ENCODE data around the gene SETD5. TPM values are rescaled to one million over a fixed set of nuclear protein-coding genes. Genes with fewer than 3 reads are reported as not detected.

SETD5 gene
- total RNA-seq, 3 donors from 2014 or later (not counting 1 experiment from before 2014, with no cell fraction given), result 106 to 154 (median 140) TPM

DNA sequence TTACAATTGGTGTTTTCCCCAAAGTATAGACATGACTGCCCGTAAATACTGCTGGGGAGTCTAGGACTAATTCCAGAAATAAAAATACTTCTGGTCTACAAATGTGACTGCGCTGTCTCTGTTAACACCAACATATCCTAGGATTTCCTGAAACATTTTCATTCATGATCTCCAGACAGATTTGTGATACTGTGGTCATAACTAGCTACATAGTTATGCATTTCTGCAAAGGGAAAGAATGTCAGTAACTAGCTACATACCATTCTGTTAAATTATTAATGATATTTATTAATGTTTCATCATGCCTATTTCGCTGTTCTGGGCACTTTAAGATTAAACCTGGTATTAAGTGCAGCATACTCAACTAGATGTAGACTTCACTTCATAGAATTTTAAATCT lies 33.3 kb downstream of the SETD5 start:
- DNase-seq (no peak), ATAC-seq (no peak)
- Histone ChIP-seq H3K9me3 (ENCODE audit: control insufficient read depth, insufficient read depth, low read length) (no peaks in the 10 kb centered on the region), H3K36me3 (ENCODE audit: control insufficient read depth, insufficient read depth, low read length) (peaks cover 88% of the 10 kb centered on the region), H3K27me3 (ENCODE audit: control insufficient read depth, insufficient read depth, low read length) (no peaks in the 10 kb centered on the region), H3K27ac (ENCODE audit: low read length) (no peak overlapping the region), H3K4me3 (ENCODE audit: low read length) (no peak overlapping the region), H3K4me1 (ENCODE audit: control insufficient read depth, insufficient read depth, low read length) (no peaks in the 10 kb centered on the region)
- Mint-ChIP-seq H3K9me3 (no peaks in the 10 kb centered on the region), H3K27me3 (ENCODE audit: low read depth in 2 of 2) (no peaks in the 10 kb centered on the region), H3K4me1 (peaks cover 4 to 13% of the 10 kb centered on the region in 2 donors), H3K36me3 (peaks cover 44% of the 10 kb centered on the region), H3K27ac (peak overlapping the region in 1 of 2 donors; percentile 51), H3K4me3 (no peak overlapping the region)
- WGBS (ENCODE audit: insufficient coverage), result 93% methylated on average over 2 of the region's 3 CpGs
- TF ChIP-seq, protein P1, sequence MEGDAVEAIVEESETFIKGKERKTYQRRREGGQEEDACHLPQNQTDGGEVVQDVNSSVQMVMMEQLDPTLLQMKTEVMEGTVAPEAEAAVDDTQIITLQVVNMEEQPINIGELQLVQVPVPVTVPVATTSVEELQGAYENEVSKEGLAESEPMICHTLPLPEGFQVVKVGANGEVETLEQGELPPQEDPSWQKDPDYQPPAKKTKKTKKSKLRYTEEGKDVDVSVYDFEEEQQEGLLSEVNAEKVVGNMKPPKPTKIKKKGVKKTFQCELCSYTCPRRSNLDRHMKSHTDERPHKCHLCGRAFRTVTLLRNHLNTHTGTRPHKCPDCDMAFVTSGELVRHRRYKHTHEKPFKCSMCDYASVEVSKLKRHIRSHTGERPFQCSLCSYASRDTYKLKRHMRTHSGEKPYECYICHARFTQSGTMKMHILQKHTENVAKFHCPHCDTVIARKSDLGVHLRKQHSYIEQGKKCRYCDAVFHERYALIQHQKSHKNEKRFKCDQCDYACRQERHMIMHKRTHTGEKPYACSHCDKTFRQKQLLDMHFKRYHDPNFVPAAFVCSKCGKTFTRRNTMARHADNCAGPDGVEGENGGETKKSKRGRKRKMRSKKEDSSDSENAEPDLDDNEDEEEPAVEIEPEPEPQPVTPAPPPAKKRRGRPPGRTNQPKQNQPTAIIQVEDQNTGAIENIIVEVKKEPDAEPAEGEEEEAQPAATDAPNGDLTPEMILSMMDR (IDR thresholded peaks at IDR 0.05), result no peak
- intact Hi-C loops (cut with micrococcal nuclease), result no loop called here

DNA sequence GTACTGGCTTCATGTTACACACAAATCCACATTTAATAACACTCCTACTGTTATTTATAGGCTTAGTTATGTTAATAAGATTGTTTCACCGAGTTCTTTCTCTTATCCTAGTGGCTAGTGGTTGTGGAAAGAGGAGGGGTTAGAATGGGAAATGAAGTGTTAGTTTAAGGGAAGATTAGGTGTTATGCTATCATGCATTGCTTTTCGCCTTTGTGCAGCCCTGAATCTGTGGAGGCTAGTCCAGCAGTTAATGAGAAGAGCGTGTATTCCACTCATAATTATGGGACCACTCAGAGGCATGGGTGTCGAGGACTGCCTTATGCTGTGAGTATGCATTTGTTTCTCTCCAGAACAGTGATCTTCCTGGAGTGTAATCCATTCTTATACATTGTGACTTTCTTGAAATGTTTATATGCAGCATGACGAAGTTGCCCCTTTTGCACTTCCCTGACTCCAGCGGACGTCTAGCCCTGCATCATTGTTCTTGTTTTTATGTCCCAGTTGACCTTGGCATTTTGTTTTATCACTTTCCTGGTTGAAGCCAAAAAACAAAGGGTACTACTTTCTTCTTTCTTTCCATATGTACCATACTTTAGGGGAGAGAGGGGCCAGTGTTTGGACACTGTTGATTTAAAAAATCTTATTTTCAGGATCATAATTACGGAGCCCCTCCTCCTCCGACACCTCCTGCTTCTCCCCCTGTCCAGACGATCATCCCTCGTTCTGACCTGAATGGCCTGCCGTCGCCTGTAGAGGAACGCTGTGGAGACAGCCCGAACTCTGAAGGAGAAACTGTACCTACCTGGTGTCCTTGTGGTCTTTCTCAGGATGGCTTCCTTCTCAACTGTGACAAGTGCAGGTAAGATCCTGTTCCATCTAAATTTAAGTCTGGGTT lies 36.5 kb downstream of the SETD5 start:
- peaks cover 41% of the 10 kb centered on the region for H3K36me3 Mint-ChIP-seq
- peaks cover 91% of the 10 kb centered on the region for H3K36me3 ChIP-seq (ENCODE audit: control insufficient read depth, insufficient read depth, low read length)

DNA sequence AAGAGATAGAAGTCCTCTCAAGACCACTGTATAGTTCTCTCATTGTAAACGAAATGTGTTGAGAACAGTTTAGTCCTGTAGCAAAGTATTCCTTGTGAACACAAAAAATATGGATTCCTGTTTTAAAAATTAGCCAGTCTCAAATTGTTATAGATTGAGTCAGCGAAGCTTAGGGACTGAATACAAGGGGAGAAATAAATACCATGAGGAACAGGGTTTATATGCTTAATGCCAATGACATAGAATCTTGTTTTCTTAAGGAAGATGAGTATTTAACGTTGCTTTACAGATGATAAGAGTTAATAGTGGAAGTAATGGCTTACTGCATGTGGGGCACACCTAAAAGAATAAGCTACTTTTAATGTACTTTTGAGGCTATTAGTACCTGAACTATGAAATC lies 37.9 kb downstream of the SETD5 start:
- no peak for DNase-seq
- Mint-ChIP-seq H3K9me3 (no peaks in the 10 kb centered on the region), H3K27me3 (ENCODE audit: low read depth in 2 of 2) (no peaks in the 10 kb centered on the region), H3K36me3 (peaks cover 38% of the 10 kb centered on the region), H3K27ac (peak overlapping the region in 1 of 2 donors; percentile 60), H3K4me1 (peaks cover 6 to 10% of the 10 kb centered on the region in 2 donors), H3K4me3 (no peak overlapping the region)
- TF ChIP-seq, protein P1 (IDR thresholded peaks at IDR 0.05), result no peak
- Histone ChIP-seq H3K4me1 (ENCODE audit: control insufficient read depth, insufficient read depth, low read length) (no peaks in the 10 kb centered on the region), H3K27ac (ENCODE audit: low read length) (no peak overlapping the region), H3K36me3 (ENCODE audit: control insufficient read depth, insufficient read depth, low read length) (peaks cover 90% of the 10 kb centered on the region), H3K4me3 (ENCODE audit: low read length) (no peak overlapping the region), H3K27me3 (ENCODE audit: control insufficient read depth, insufficient read depth, low read length) (no peaks in the 10 kb centered on the region), H3K9me3 (ENCODE audit: control insufficient read depth, insufficient read depth, low read length) (no peaks in the 10 kb centered on the region)
- no peak for ATAC-seq
- intact Hi-C loops (cut with micrococcal nuclease), result no loop called here
- WGBS (ENCODE audit: insufficient coverage), result 100% methylated on average over 3 of the region's 3 CpGs

More for the DNA sequence above, 36.5 kb downstream of the SETD5 start:
- DNase-seq, result no peak
- no peak overlapping the region for H3K4me3 ChIP-seq (ENCODE audit: low read length)
- Mint-ChIP-seq H3K9me3 (no peaks in the 10 kb centered on the region), H3K4me1 (peaks cover 4 to 6% of the 10 kb centered on the region in 2 donors), H3K4me3 (no peak overlapping the region), H3K27me3 (ENCODE audit: low read depth in 2 of 2) (no peaks in the 10 kb centered on the region), H3K27ac (peak overlapping the region in 1 of 2 donors; percentile 65)
- TF ChIP-seq, protein P1 (IDR thresholded peaks at IDR 0.05), result no peak
- no peaks in the 10 kb centered on the region for H3K9me3 ChIP-seq (ENCODE audit: control insufficient read depth, insufficient read depth, low read length)
- no peak for ATAC-seq
- no peaks in the 10 kb centered on the region for H3K4me1 ChIP-seq (ENCODE audit: control insufficient read depth, insufficient read depth, low read length)
- WGBS (ENCODE audit: insufficient coverage), result 97% methylated on average over 14 of the region's 15 CpGs
- no peaks in the 10 kb centered on the region for H3K27me3 ChIP-seq (ENCODE audit: control insufficient read depth, insufficient read depth, low read length)
- intact Hi-C loops (cut with micrococcal nuclease), result no loop called here
- H3K27ac ChIP-seq (ENCODE audit: low read length), result no peak overlapping the region
